Ovary (tissue), 9 donors: ENCODE measurements around the gene CCDC148. TPM values are rescaled to one million over a fixed set of nuclear protein-coding genes. Genes with fewer than 3 reads are reported as not detected.

Source experiments
- DNase-seq, 5 donors: peaks; one replicate each; pipeline ENCODE4 v3.0.0-alpha.2; 2019 to 2020
- H3K27ac ChIP-seq, 2 donors: fragments of 200-600 bp; one replicate each; pipeline versions ENCODE4 v1.5.1 to v1.8.0; 2019 to 2022
- H3K27me3 ChIP-seq: fragments of 200-600 bp; one replicate; pipeline ENCODE4 v1.8.0; 2022
- H3K36me3 ChIP-seq: fragments of 200-600 bp; sonication (generic); one replicate; pipeline ENCODE4 v1.5.1; 2019
- H3K4me1 ChIP-seq: one replicate; pipeline ENCODE4 v1.8.1; 2013; ENCODE audit warnings: mild to moderate bottlenecking, moderate library complexity; ENCODE audit not compliant: insufficient read depth
- H3K4me3 ChIP-seq: fragments of 200-600 bp; sonication (generic); one replicate; pipeline ENCODE4 v1.5.1; 2017
- H3K9me3 ChIP-seq, 2 donors: fragments of 200-600 bp in 1 of 2; sonication (generic) in 1 of 2; one replicate each; pipeline versions ENCODE4 v1.5.1 to v1.8.1; 2013 to 2019; ENCODE audit warnings: mild to moderate bottlenecking in 1 of 2, moderate library complexity in 1 of 2
- EP300 ChIP-seq: sonication (generic); formaldehyde crosslinking; IDR thresholded peaks from one replicate; pipeline ENCODE4 v1.6.1; 2017; ENCODE audit warnings: antibody characterized with exemption
- POLR2A ChIP-seq: fragments of 450-650 bp; IDR thresholded peaks from one replicate; pipeline ENCODE4 v1.6.1; 2017; ENCODE audit warnings: antibody characterized with exemption, mild to moderate bottlenecking, moderate library complexity
- WGBS, 3 donors: extraction: QIAGEN DNeasy Blood & Tissue Kit in 1 of 3; methylation state at CpG; one replicate each; pipeline versions ENCODE4 v1.1.5 to v1.1.7; 2013 to 2017; 5-methylcytosine and 5-hydroxymethylcytosine counted together
- intact Hi-C, 4 donors: fragments of 100-400 bp; cut with DNase I; formaldehyde crosslinking; loops; one replicate each; pipeline versions ENCODE4 v1.11.0 to v1.15.1; 2022 to 2023
- polyA plus RNA-seq, 2 donors: library from polyadenylated mRNA; stranded (reverse); fragments of 200-250 nt in 1 of 2; fragments of 350-450 nt in 1 of 2; fragmentation: Illumina TruSeq in 1 of 2; extraction: RNeasy Lipid Tissue Mini Kit (QIAGEN cat#74804) in 1 of 2; gene quantifications; one replicate each; pipeline ENCODE4 v1.2.3, GENCODE V29; 2013 to 2014
- total RNA-seq, 7 donors: library from RNA; depleted of rRNA in 2 of 7; stranded (reverse); fragments of >200 nt in 2 of 7; fragmentation: NEBNext Ultra II Directional in 3 of 7; extraction: Animal tissue kit (Norgen Biotek cat#: 25700) in 3 of 7; gene quantifications; one replicate each; pipeline versions ENCODE4 v1.1.0 to v1.2.4, GENCODE V29; 2016 to 2023
- TF ChIP-seq, protein P1 (sequence below), 3 donors: fragments of 450-650 bp in 2 of 3; fragments of 200-600 bp in 1 of 3; IDR thresholded peaks; one replicate each; pipeline versions ENCODE4 v1.5.1 to v1.8.0; 2016 to 2022; ENCODE audit warnings: antibody characterized with exemption in 3 of 3, mild to moderate bottlenecking in 1 of 3
- donor health status: DM: no; HTN: no; CAD: no; lungs with moderate emphysema.
- donor health status: DM: no; HTN: no; CAD: no.
- donor health status: Bipolar disorder and iron deficiency.
- donor health status: DM: yes; HTN: yes; CAD: no.
- donor health status: DM: no; HTN: no; CAD: no.
- donor health status: DM: yes; HTN: yes; CAD: no.

Gene CCDC148
- total and polyA plus RNA-seq, 9 donors: 0.80 to 6.6 (median 3.5) TPM

DNA sequence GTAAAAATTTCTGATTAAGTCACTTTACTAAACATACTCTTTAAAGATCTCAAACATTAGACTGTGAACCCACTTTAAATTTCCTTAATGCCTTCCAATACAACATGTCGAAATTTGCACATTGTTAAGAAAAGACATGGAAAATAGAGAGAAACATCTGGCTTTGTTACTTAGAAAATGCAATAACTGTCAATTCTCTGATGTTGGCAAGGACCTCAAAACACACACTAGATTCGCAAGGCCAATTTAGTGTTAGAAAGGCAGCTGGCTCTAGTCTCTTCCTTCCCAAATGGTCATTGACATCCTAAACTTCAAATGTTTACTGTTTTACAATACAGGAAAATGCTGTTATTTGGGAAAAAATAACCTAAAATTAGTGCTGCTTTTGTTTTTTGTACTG is 244.3 kb downstream of the CCDC148 start:
- Histone ChIP-seq H3K4me1 (no peaks in the 10 kb centered on the region), H3K27ac (no peak overlapping the region), H3K27me3 (no peaks in the 10 kb centered on the region), H3K36me3 (no peaks in the 10 kb centered on the region), H3K9me3 (no peaks in the 10 kb centered on the region), H3K4me3 (no peak overlapping the region)
- intact Hi-C loops: no loop called here
- WGBS, 3 donors: 22 to 36% (median 34%) methylated on average over 2 of the region's 2 CpGs
- no peak for TF ChIP-seq POLR2A
- TF ChIP-seq, protein P1, sequence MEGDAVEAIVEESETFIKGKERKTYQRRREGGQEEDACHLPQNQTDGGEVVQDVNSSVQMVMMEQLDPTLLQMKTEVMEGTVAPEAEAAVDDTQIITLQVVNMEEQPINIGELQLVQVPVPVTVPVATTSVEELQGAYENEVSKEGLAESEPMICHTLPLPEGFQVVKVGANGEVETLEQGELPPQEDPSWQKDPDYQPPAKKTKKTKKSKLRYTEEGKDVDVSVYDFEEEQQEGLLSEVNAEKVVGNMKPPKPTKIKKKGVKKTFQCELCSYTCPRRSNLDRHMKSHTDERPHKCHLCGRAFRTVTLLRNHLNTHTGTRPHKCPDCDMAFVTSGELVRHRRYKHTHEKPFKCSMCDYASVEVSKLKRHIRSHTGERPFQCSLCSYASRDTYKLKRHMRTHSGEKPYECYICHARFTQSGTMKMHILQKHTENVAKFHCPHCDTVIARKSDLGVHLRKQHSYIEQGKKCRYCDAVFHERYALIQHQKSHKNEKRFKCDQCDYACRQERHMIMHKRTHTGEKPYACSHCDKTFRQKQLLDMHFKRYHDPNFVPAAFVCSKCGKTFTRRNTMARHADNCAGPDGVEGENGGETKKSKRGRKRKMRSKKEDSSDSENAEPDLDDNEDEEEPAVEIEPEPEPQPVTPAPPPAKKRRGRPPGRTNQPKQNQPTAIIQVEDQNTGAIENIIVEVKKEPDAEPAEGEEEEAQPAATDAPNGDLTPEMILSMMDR (IDR thresholded peaks at IDR 0.05): no peak
- TF ChIP-seq EP300: no peak
- DNase-seq: no peak

DNA sequence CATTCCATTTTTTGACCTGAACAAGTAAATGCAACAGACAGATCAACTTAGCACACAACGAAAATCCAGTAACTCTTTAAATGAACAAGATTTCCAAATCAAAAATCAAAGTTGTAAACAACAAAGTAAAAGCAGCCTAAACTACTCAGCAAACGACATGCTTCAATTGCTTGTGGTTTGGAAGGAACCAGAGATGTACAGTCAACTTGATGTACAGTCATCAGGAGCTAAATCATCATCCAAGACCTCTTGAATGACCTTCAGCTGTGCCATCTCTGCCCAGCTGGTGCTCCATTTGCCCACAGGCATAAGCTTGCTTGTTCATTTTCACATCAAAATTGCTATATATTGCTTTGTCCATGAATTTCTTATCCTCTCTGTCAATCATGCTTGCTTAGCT is 245.1 kb downstream of the CCDC148 start:
- H3K9me3 ChIP-seq: no peaks in the 10 kb centered on the region
- no peak overlapping the region for H3K4me3 ChIP-seq
- H3K36me3 ChIP-seq: no peaks in the 10 kb centered on the region
- no peaks in the 10 kb centered on the region for H3K4me1 ChIP-seq
- intact Hi-C loops: no loop called here
- TF ChIP-seq, protein P1 (IDR thresholded peaks at IDR 0.05): no peak
- no peak for TF ChIP-seq POLR2A
- no peak for TF ChIP-seq EP300
- no peak overlapping the region for H3K27ac ChIP-seq
- no peaks in the 10 kb centered on the region for H3K27me3 ChIP-seq
- WGBS, 3 donors: 20 to 76% (median 25%) methylated on average over 2 of the region's 2 CpGs
- no peak for DNase-seq

DNA sequence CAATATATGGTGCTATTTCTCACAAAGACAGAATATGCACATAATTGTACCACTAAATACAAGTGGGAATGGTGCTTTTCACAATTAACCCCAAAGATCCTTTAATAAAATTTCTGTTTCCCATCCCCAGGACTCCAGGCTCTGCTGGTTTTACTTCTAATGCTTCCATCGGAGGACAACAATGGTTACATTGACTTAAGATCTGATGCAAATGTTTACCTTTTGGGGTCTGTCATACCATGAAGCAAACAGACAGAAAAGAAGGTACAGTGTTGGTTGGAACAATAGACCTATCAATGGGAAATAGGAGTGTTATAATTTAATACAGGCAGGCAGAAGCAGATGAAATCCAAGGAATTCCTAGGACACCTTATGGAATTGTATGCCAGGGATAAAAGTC is 249.2 kb downstream of the CCDC148 start:
- 98 to 100% (median 100%) methylated on average over 1 of the region's 1 CpG for WGBS, 3 donors
- DNase-seq: no peak
- H3K27me3 ChIP-seq: no peaks in the 10 kb centered on the region
- H3K4me1 ChIP-seq: no peaks in the 10 kb centered on the region
- intact Hi-C loops: no loop called here
- no peak overlapping the region for H3K27ac ChIP-seq
- H3K4me3 ChIP-seq: no peak overlapping the region
- no peaks in the 10 kb centered on the region for H3K36me3 ChIP-seq
- no peak for TF ChIP-seq POLR2A
- TF ChIP-seq EP300: no peak
- TF ChIP-seq, protein P1 (IDR thresholded peaks at IDR 0.05): no peak
- no peaks in the 10 kb centered on the region for H3K9me3 ChIP-seq

DNA sequence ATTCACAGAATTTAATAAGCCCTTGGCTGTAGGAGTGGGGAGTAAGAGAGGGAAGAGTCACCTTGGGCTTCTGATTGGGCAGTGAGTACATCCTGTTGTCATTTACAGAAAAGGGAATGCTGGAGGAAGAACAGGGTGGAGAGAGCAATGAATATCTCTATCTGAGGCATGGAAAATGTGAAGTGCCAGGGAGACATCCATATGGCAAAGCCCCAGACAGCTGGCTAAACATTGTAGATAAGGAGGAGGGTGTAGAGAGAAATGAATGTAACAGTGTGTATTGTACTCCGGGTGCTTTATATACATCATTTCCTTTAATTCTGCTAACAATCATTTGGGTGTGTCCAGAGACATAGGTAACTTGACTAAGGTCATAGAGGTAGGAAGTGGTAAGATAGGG is 251.3 kb downstream of the CCDC148 start:
- no peaks in the 10 kb centered on the region for H3K4me1 ChIP-seq
- H3K36me3 ChIP-seq: no peaks in the 10 kb centered on the region
- no peak for DNase-seq
- H3K27me3 ChIP-seq: no peaks in the 10 kb centered on the region
- TF ChIP-seq, protein P1 (IDR thresholded peaks at IDR 0.05): no peak
- TF ChIP-seq EP300: no peak
- no peak for TF ChIP-seq POLR2A
- no peak overlapping the region for H3K4me3 ChIP-seq
- intact Hi-C loops: no loop called here
- 56 to 79% (median 66%) methylated on average over 1 of the region's 1 CpG for WGBS, 3 donors
- H3K27ac ChIP-seq: no peak overlapping the region
- no peaks in the 10 kb centered on the region for H3K9me3 ChIP-seq

DNA sequence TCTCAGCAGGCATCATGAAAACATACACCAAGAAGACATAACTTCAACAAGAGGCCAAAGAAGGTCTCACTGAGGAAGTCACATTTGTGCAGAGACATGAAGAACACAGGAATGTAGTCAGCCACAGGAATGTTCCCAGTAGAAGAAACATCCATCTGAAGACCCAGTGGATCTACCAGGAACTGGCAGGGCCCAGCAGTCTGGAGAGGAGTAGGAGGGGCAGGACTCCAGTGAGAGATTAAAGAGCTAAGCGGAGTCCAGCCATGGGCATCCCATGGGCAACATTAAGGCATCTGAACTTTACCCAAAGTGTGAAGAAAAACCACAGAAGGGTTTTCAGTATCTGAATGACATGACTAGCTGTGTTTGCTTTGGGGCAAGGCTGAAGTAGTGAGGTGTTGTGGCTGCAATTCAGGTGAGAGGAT is 251.8 kb downstream of the CCDC148 start:
- intact Hi-C loops: no loop called here
- Histone ChIP-seq H3K9me3 (no peaks in the 10 kb centered on the region), H3K27me3 (no peaks in the 10 kb centered on the region), H3K27ac (no peak overlapping the region), H3K4me3 (no peak overlapping the region), H3K36me3 (no peaks in the 10 kb centered on the region), H3K4me1 (no peaks in the 10 kb centered on the region)
- TF ChIP-seq EP300 (no peak), POLR2A (no peak)
- TF ChIP-seq, protein P1 (IDR thresholded peaks at IDR 0.05): no peak
- WGBS, 3 donors: 94 to 97% (median 94%) methylated on average over 1 of the region's 1 CpG
- DNase-seq: no peak
